DMS53 treated with DMSO at 0.1 percent for 48 hours (cell line): Measurements from ENCODE around the gene NCOA1.

Experiments
- DNase-seq: peaks from one replicate; lab custom pipeline; 2025; ENCODE audit not compliant: unreplicated experiment; lab: John Stamatoyannopoulos, UW

Gene NCOA1

GRCh38 chr2:24621779-24622538, 130.9 kb downstream of the NCOA1 start:
- no peak for DNase-seq

- no peak for DNase-seq
These were observed 132.5 kb downstream of the NCOA1 start for GRCh38 chr2:24623535-24623934.

GRCh38 chr2:24625728-24626127, 134.7 kb downstream of the NCOA1 start:
- no peak for DNase-seq

GRCh38 chr2:24626131-24626530, 135.1 kb downstream of the NCOA1 start:
- no peak for DNase-seq

GRCh38 chr2:24628746-24629145, 137.7 kb downstream of the NCOA1 start:
- no peak for DNase-seq

- no peak for DNase-seq
These were observed 141.1 kb downstream of the NCOA1 start for GRCh38 chr2:24632172-24632571.

GRCh38 chr2:24635181-24635580, 144.1 kb downstream of the NCOA1 start:
- DNase-seq, result no peak

DNA sequence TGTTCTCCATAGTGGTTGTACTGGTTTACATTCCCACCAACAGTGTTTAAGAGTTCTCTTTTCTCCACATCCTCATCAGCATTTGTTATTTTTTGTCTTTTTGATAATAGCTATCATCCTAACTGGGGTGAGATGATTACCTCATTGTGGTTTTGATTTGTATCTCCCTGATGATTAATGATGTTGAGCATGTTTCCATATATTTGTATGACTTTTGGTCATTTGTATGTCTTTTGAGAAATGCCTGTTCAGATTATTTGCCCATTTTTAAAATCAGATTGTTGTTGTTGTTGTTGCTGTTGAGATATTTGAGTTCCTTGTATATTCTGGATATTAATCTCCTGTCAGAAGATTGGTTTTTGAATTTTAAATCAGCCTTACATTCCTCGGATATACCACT, 147.5 kb downstream of the NCOA1 start:
- no peak for DNase-seq

- no peak for DNase-seq
These were observed 151.3 kb downstream of the NCOA1 start for GRCh38 chr2:24642351-24642750.

GRCh38 chr2:24643051-24643450, 152.0 kb downstream of the NCOA1 start:
- no peak for DNase-seq

DNA sequence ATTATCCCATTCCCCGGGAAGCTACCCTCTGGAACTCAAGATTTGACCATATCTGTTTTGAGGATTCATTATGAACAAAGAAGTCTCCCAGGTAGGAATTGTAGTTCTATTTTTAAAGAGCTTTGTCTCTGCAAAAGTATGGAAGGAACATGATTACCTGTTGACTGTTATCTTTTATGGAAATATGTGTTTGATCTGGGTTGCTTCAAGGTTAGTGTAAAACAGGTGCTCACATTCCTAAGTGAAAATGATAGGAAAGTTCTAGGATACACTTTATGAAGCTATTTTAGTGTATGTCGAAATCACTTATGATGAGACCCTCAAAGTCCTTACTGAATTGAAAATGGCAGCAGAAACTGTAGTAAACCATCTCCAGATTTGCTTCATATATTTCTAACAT, 153.0 kb downstream of the NCOA1 start:
- no peak for DNase-seq

- DNase-seq, result no peak
These were observed 160.1 kb downstream of the NCOA1 start for GRCh38 chr2:24650997-24651642.

DNA sequence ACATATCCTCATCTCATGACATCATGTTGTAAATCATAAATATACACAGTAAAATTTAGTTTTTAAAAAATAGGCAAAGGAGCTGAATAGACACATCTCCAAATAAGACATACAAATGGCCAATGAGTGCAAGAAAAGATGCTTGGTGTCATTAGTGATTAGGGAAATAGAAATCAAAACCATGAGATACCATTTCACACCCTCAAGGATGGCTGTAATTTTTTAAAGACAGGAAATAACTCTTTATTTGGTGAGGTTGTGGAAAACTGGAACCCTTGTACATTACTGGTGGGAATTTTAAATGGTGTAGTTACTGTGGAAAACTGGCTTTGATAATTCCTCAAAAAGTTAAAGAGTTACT, 160.6 kb downstream of the NCOA1 start:
- no peak for DNase-seq

DNA sequence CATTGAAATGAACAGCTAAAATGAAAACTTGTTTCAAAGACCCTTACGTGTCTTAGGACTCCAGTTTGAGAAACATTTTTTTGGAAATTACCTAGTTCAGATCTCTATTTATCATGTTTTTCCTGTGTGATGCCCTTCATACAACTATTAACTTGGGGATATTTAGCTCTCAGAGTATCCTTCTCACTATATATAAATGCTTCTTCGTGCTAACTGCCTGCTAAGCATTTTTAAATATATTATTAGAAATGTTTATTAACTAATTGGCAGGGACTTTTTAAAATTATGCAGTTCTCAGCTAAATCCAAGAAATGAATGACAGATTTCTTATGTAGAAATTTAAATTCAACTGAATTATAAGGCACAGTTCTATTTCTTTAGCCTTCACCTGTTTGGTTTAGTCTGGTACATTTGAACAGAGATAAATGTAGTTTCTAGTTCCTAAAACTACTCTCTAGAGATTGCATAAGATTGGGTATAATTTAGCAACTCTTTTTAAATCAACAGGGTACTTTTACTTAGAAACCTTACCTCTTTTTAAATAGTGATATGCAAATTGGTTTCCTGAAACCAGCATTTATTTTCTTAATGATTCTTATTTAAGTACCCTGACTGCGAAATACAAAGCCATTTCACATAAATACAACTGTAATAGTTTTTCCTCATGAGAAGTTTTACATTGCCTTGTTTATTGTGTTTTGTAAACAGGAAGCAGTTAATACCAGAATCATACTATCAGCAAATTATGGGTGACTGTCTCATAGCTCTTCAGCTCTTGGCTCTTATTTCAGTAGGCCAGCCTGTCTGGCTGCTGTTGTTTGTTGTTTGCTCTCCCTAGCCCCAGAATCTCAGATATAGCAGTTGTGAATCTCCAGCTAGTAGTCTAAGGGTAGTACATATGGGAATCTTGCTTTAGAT, 161.5 kb downstream of the NCOA1 start:
- DNase-seq, result peak; percentile 1

- no peak for DNase-seq
These were observed 166.8 kb downstream of the NCOA1 start for GRCh38 chr2:24657818-24658217.

- no peak for DNase-seq
These were observed 167.6 kb downstream of the NCOA1 start for GRCh38 chr2:24658531-24659202.

DNA sequence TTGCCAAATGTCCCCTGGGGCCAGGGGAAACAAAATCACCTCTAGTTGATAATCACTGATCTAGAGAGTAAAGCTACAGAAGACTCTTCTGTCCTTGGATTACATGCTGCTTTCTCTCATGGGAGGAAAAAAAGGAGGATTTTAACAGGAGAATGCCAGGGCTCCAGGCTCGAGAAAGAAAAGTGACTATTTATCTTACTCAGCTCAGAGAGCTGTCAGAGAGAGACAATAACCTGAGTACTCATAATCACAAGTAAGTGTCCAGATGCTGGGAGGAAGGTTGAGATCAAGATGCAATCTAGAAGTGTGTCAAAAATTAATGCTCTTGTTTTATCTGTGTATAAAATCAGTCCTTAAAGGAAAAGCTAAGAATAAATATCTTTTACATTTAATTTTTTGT, 168.8 kb downstream of the NCOA1 start:
- DNase-seq, result no peak

- no peak for DNase-seq
These were observed 176.5 kb downstream of the NCOA1 start for GRCh38 chr2:24667542-24667941.

DNA sequence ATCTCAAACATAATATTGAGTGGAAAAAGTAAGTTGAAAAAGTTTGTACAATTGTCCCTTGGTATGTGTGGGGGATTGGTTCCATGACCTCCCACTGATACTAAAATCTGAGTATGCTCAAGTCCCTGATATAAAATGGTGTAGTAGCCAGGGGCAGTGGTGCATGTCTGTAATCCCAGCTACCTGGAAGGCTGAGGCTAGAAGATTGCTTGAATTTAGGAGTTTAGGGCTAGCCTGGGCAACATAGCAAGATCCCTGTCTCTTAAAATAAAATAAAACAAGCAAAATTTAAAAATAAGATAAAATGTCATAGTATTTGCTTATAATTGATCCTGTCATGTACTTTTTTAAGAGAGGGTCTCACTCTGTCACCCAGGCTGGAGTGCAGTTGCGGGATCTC, 180.2 kb downstream of the NCOA1 start:
- DNase-seq, result no peak

DNA sequence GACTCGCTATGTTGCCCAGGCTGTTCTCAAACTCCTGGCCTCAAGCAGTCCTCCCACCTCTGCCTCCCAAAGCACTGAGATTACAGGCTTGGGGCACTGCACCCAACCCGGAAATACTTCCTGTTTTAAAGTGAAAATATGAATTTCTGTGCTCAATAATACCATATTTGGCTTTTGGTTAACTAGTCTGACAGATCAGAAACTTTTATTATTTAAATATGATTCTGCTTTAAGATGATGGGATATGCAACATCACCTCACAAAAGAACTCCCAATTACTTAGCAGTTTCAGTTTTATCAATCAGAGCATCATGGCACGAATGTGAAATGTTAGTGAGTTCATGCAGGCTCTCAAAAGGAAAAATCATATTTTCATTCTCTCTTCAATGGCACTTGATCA, 181.5 kb downstream of the NCOA1 start:
- no peak for DNase-seq

- DNase-seq, result no peak
These were observed 184.3 kb downstream of the NCOA1 start for GRCh38 chr2:24675338-24675737.
